NCI-H1105 treated with DMSO at 0.1 percent for 48 hours (cell line): Measurements from ENCODE around the gene SCFD2.

Source experiments
- DNase-seq: peaks from one replicate; lab custom pipeline; 2025; lab: John Stamatoyannopoulos, UW

SCFD2 gene

DNA sequence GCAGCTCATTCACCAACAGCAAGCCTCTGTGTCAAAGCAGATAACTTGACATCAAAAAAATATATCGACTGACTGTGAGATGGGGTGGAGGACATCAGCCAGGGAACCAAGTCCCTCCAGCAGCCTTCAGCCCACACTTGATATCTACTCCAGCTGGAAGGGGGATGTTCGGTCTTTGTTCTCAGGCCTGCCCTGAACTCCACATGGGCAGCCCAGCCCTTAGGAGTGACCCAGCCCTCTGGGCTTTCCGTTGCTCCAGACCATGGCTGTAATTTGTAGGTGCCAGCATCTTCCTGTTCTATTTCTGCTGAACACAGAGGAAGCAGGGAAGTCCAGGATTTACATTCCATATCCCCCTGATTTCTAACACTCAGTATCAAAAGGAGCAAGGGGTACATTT lies 486.4 kb downstream of the SCFD2 start:
- DNase-seq: no peak

DNA sequence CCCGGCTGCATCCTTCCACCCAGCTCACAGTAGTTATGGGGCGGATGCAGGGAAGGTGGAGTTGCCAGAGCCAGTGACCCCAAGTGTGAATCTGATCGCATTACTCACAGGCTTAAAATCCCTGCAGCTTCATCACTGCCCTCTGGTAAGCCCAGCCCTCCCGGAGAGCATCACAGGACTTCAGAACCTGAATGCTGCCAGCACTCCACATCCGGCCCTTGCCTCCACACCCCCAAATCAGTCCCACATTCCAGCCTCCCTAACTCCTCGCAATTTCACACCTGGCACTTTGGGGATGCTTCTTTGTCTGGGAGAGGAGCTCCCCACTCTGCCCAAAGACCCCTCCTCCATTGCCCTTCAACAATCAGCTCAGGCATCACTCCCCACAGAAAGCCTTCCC lies 488.2 kb downstream of the SCFD2 start:
- no peak for DNase-seq

DNA sequence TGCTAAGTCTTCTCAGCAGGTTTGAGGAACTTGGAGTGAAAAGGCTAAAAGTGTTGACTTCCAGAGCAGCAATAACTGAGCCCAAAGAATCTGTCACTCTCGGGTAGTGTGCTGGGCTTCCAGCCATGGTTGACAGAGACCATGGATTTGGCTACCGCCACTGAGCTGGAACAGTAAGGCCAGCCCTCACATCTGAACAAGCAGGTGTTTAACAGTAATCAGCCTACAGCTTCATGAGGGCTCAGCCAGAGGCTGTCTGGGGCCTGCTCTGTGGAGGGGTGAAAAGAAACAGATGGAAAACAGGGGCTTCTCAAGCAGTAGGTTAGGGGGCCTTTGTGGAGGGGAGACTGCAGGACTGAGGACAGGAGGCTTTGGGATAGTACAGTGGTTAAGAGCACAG lies 488.8 kb downstream of the SCFD2 start:
- DNase-seq: no peak

DNA sequence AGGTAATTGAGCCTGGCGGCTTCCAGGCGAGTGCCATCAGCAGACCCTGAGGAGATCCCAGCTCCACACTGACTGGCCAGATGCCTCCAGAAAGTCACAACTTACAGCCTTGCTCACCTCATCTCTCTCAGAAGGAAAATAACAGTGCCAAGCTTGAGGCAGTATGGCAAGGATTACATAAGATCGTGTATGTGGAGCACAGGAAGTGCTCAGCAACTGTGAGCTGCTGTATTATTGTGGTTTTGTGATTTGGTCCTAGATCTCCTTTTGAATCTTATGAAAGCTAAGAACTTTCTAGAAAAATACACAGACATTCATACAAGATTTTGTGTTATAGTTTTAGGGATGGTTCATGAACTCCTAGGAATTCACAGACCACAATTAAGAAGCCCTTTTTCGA lies 489.8 kb downstream of the SCFD2 start:
- DNase-seq: no peak

DNA sequence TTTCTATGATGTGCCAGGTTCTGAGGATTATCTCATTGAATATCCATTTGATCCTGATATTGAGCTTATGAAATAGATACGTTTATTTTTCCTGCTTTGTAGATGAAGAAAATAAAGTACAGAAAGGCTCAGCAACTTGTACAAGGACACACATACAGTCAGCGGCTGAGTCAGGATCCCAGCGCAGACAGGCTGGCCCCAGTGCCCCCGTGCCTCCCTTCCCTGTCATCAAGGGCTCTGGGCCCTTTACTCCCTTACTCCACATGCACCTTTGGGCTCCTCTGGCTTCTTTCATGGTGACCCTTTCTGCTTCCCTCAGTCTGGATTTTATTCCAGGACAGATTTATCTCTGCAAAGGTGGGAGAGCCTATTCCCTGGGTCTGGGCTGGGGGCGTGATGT lies 490.9 kb downstream of the SCFD2 start:
- DNase-seq: no peak

DNA sequence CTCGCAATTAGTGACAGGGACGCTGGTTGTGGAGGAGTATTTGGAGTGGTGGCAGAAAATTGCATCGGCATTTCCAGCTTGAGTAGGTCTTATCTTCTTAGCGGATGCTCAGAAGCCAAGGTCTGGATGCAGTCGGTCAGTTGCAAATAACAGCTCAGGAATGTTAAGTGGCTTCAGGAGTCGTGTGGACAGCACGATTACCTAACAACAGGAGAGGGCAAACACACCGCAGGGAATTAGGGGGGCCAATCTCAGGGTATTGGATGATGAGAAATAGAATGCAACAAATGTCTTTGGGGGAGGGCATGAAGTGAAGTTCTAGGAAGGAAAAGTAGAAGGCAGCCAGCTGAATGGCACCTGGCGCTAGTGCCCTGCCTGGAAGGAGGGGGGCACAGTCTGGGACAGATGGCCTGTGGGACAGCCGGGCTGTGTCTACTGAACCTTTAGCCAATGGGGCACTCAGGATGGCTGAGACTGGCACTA lies 492.0 kb downstream of the SCFD2 start:
- DNase-seq: no peak

DNA sequence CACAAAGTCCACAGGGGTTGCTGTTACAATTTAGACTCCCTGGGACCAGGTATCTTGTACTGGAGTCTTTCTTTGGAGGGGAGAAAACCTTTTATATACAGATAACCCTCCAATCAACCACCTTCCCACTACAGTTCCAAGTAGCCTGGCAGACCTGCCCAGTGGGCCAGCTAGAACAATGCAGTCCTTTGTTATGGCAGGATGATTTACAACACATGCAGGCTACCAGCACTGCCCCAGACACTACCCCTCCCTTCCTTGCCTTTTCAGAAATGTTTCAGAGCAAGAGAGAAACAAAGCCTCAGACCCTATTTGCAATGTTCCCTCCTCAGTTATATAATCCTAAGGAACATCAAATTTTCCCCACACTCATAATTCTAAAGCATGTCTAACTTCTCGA lies 492.7 kb downstream of the SCFD2 start:
- DNase-seq: no peak

DNA sequence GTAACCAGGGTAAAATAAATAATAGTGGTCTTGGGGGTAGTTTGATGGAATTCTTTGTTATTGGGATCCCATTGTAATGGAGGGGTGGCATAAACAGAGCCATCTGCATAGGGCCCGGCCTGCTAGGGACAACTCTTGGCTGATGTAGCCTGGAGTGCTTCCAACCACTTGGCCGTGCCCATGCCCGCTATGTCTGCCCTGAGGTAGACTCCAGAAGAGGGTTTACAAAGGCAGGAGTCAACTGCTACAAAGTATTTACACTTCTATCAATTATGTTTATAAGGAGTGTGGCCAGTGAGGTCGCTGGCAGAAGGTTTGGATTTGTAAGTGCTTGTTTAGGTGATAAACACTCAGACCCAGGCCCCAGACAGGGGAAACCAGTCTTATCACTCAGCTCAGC lies 495.6 kb downstream of the SCFD2 start:
- peak; percentile 48 for DNase-seq

DNA sequence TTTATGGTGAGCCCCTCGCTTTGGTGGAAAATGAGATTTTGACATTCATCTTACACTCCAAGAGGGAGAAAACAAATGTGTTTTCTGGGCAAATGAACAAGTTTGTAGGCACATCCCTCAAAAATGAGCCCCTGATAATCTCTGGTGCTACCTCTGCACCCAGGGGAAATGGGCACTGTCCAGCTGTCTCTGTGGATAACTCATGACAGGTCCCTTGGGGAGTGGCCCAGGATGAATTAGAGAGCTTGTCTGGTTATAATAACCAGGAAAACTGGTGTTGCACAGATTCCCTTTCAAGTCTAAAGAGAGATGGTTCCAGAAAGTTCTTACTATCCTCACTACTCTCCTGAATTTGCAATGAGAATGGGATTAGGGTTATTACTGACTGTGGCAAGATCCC lies 496.2 kb downstream of the SCFD2 start:
- no peak for DNase-seq

DNA sequence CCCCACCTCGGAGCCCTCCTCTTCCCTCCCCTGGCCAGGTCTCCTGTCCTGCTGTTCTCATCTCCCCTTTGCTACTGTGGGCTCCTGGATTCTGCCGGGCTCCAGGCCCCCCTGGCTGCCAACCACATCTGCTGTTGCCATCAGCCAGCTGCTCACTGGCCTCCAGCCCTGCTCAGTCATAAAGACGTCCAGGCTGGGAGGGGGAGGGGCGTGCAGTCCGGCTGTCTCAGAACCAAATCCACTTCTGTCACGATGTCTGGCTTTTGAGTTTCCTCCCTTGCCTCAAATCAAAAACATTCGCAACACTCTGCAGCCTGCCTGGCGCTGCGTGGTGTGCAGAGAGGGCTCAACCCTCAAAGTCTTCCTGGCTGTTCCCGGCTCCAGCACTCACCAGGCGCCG lies 496.7 kb downstream of the SCFD2 start:
- DNase-seq: no peak

DNA sequence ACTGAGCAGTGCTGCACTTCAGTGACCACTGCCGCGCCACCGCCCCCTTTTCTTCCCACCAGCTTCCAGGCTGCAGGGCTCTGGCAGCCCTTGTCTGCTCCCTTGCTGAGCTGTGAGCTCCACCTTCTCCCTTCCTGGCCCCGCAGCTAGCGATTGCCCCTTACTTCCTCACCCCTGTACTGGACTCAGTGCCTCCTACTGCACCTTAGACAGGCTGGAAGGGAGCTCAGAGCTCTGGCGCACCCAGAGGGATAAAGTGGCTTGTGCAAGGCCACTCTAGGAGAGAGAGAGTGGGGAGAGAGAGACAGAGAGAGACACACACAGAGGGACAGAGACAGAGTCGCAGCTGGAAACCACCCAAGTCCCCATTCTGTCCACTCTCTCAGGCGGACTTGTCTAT lies 497.7 kb downstream of the SCFD2 start:
- no peak for DNase-seq

DNA sequence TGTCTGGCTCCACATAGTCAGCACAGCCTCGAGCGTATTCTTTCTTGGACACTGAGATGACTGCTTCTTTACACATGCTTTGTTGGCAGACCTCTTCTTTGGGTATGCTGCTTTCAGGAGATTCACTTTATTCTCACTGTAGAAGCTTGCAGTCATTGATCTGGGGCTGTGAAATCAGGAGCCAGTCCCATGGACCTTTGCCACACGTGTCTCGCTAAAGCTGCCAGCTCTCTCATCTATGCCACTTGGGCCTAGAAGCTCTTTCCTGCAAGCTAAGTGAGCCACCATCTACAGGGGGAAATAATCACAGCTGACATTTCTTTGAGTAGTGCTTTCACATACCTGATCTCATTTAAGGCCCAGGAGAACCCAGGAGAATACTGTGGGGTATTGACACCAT lies 498.7 kb downstream of the SCFD2 start:
- no peak for DNase-seq

DNA sequence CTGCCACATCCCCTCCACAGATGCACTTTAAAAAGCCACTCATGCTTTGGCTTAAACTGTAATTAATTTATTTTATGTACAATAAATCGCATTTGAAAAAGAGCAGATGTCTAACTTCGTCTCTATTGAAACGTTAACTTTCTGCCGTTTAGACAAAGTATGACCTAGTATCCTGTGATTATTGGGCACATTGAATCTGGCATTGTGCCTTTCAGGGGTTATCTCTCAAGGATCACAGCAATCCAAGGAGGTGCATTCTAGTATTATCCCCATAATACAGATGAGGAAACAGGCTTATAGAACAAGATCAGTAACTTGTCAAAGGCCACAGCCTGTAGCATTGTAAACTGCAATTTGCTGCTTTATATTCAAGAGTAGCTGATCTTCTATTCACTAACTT lies 499.1 kb downstream of the SCFD2 start:
- DNase-seq: no peak

DNA sequence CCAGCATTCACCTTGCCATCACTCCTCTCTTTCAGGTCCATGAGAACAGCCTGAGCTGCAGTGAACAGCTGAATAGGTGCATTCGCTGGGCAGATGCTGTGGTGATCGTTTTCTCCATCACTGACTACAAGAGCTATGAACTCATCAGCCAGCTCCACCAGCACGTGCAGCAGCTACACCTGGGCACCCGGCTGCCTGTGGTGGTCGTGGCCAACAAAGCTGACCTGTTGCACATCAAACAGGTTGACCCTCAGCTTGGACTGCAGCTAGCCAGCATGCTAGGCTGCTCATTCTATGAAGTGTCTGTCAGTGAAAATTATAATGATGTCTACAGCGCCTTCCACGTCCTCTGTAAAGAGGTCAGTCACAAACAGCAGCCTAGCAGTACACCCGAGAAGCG lies 500.6 kb downstream of the SCFD2 start:
- DNase-seq: no peak

DNA sequence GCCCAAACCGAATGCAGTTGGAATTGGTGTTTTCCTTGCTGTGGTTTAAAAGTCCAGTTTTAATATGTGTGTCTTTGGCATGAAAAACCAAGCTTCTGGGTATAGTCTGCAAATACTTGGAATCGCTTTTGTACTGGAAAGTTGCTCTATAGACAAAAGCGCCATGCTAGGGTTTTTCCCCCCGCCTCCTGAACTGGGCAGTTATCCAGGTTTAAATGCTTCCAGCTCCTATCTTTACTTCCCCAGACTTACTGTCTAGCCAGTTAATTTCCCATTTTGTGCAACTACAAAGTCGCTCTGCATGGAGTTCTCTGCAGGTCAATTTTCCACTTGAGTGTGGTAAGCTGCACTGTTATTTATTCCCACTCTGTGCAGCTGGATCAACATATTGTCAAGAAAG lies 501.1 kb downstream of the SCFD2 start:
- DNase-seq: peak; percentile 95

DNA sequence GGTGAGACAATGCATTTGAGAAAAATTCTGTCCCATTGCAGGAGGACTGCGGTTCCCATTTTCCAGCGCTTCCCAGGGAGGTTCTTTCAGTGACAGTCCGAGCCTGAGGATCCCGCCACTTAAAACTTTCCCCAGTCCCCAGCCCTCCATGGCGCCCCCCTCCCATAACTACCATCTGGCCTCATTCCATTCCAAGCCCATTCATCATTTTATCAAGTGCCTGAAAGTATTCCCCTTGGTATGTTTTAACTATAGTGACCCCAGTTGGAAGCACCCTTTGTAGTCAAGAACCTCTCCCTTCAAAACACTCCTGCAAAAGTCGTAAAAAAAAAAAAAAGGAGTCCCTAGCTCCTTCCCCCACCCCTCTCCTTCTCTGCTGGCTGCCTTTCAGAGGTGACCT lies 502.5 kb downstream of the SCFD2 start:
- no peak for DNase-seq

DNA sequence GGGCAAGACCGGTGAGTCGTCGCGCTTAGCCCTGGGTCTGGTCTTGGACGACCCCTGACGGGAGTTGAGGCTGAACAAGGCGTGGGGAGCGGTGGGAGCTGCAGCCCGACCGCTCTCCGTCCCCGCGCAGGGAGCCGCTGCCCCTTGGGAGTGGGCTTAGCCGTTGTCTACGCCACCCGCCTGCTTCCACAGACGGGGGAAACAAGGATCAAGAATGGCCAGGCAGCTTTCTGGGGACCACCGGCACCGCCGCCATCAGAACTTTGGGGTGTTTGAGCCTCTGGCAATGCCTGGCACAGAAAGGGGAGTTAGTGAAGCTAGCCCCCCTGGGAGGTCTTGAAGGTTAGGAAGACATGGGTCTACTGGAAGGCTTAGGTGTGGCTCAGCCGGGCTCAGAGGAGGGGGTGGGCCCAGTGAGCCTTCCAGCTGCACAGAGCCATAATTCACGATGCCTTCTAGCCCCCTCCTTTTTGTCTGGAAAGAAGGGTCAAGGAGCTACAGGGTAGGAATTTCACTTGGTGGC lies 503.2 kb downstream of the SCFD2 start:
- no peak for DNase-seq

DNA sequence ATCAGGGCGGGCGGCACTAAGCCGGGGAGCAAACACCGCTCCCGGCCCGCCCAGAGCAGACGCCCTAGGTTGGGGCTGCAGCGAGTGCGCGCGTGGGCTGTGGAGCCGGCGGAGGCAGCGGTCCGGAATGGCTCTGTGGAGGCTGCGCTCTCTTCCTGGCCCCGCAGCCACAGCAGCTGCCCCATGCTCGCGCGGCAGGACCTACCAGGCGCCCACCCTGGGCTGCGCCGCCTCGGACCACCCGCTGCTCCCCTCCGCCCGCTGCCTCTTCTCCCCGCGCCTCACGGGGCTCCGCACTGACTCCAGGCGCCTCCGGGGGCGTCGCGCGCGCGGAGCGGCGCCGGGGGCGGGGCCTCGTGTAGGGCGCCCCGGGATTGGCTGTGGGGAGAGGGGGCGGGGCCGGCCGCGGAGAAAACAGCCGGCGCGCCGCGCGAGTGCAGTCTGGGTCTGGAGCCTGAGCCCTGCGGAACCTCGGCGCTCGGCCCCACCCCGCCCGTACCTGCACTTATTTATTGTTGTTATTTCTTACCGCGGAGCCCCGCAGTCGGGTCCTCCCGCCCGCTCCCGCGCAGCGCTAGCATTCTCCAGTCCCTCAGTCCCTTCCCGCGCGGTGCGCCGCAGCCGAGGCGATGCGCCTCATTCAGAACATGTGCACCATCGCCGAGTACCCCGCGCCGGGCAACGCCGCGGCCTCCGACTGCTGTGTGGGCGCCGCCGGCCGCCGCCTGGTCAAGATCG lies 503.8 kb downstream of the SCFD2 start, which contains the start of gene RASL11B:
Gene RASL11B (plus strand): TSS at position 439 of the 738 bp plus-strand sequence. CDS start 191 bp downstream, at position 630.
- DNase-seq: peak; percentile 44

DNA sequence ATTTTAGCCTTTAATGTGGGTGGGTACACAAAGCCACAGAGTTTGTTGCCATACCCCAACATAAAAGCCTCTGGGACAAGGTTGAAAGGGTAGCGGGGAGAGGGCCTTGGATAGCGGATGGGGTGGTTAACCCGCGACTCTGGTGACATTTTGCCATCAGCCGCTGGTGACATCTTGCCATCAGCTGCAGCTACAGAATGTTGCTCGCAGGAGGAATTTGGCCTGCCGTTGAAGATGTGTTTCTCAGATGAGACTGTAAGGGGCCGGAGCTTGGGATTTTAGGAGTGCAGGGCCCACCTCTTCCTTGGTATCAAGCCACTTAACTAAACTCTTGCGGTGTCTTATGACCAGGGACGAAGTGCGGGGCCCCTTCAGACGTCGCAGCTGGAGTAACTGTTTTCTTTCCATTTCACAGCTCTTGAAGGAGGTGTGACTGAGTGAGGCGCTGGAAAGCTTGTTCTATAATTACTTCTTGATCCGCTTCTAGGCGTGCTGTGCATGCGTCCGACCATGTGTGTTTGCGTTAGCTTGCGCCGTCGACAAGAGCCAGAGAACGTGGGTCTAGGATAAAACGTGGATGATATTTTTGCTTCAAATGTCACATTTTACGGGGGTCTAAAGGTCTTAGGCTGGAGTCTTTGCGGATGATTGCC lies 504.6 kb downstream of the SCFD2 start:
- DNase-seq: no peak

DNA sequence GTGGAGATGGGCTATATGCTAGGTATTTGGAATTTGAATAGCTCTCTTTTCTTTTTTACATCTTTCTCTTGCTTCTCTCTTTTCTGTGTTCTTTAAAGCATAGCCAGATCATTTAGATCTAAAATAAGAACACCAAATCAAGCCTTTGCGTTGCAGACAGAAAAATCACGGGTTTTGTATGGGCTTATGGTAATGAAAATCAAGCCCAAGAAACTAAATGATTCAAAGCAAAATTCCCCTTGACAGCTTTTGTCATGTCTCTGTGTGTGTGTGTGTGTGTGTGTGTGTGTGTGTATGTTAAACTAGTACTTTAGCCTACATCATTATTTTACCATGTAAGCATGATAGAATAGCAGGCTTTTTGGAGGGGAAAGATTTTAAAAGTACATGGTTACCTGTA lies 505.5 kb downstream of the SCFD2 start:
- no peak for DNase-seq

DNA sequence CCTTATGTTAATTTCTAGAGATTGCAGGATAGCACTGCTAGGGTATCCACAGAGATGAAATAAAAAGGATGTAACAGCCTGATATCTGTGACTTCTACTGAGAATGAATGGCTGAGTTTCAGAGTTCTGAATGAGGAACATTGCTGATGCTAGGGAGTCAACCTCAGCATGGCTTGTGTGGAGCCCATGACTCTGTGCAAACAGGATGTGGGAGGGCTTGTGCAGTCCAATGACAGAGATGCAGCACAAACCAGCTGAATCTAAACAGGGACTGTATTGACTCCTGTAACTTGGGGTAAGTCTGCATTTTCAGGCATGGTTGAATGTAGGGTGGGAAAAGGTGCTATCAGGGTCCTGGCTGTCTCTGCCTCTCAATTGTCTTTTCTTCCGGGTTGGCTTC lies 509.1 kb downstream of the SCFD2 start:
- no peak for DNase-seq

DNA sequence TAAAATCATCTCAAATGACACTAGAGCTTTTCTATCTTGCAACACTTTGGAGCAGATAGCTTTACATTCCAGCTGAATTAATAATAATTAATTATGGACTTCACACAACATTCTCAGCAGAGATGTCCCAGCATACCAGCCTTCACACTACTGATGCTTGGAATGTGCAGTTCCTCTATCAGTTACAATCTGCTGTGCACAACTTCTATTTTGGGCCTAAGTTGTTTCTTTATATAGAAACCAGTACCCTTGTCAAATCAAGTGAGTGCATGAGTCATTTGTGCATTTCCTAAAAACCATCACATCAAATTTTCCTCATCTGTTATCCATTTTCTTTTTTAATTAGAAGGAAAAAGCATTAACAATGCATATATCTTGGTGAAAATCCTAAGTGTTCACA lies 512.5 kb downstream of the SCFD2 start:
- no peak for DNase-seq

DNA sequence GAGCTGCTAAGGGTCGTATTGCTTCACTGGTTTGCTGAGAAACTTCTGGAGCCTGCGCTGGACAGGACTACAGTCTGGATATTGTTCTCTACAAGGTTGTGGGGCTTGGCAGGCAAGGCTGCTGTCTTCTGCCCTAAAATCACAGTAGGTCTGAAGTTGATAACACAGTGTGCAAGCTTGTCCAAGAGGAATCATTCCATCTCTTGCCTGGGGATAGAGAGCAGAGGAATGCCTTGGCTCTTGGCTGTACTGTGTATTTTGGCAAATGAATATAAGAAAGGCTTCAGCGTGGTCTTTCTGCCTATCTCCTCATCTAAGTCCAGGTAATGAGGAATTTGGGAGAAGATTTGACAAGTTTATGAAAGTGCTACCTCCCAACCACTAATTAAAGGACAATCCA lies 513.1 kb downstream of the SCFD2 start:
- DNase-seq: no peak

DNA sequence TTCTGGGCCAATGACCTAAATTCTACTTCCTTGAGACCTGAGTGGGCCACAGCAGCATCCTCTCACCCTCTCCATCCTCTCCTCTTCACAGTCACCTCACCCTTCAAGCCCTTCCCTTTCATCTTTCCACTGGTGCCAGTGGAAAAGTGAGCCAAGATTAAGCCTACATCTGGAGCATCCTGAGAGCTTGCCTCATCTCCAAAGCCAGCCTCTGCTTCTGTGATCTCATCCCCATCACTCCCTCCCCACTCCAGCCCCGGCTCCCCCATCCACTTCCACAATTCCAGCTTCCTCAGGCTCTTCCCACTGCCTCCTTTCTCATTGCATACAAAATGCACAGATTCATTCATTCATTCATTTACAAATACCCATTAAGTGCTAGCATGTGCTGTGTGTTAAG lies 513.8 kb downstream of the SCFD2 start:
- DNase-seq: no peak
